HEK293T (cell line): ENCODE results near the gene TMPRSS4.

Experiments
- CTCF ChIA-PET: fragments of 350-600 bp; formaldehyde crosslinking; extraction: SDS; loops from one replicate; lab custom pipeline; 2021; ENCODE audit warnings: antibody characterized with exemption, inconsistent platforms; lab: Yijun Ruan, JAX
- POLR2A ChIA-PET: fragments of 350-600 bp; formaldehyde crosslinking; extraction: SDS; loops from one replicate; lab custom pipeline; 2020; ENCODE audit warnings: antibody characterized with exemption, inconsistent platforms; lab: Yijun Ruan, JAX
- DNase-seq: peaks from one replicate; pipeline ENCODE4 v3.0.0; 2012; ENCODE audit warnings: mixed read lengths; ENCODE audit errors: extremely low spot score
- ARNT ChIP-seq: fragments of 450-650 bp; IDR thresholded peaks from 2 replicates; pipeline ENCODE4 v1.6.1; 2017; ENCODE audit warnings: mild to moderate bottlenecking
- BHLHE40 ChIP-seq: fragments of 450-650 bp; IDR thresholded peaks from 2 replicates; pipeline ENCODE4 v1.6.1; 2016; ENCODE audit warnings: mild to moderate bottlenecking, moderate library complexity, borderline replicate concordance
- CTBP1 ChIP-seq: fragments of 450-650 bp; IDR thresholded peaks from 2 replicates; pipeline ENCODE4 v1.6.1; 2016; ENCODE audit warnings: borderline replicate concordance
- ELF4 ChIP-seq: fragments of 450-650 bp; IDR thresholded peaks from 2 replicates; pipeline ENCODE4 v1.6.1; 2017; ENCODE audit warnings: antibody characterized with exemption
- FOXA1 ChIP-seq: fragments of 450-650 bp; IDR thresholded peaks from 2 replicates; pipeline ENCODE4 v1.6.1; 2016; ENCODE audit warnings: mild to moderate bottlenecking
- FOXK2 ChIP-seq: fragments of 450-650 bp; IDR thresholded peaks from 2 replicates; pipeline ENCODE4 v1.6.1; 2016; ENCODE audit warnings: mild to moderate bottlenecking
- FOXM1 ChIP-seq: fragments of 450-650 bp; IDR thresholded peaks from 2 replicates; pipeline ENCODE4 v1.6.1; 2017; ENCODE audit warnings: mild to moderate bottlenecking, borderline replicate concordance
- HDGF ChIP-seq: fragments of 450-650 bp; IDR thresholded peaks from 2 replicates; pipeline ENCODE4 v1.6.1; 2017; ENCODE audit warnings: antibody characterized with exemption, borderline replicate concordance
- L3MBTL2 ChIP-seq: fragments of 450-650 bp; conservative IDR thresholded peaks from 2 replicates; pipeline ENCODE4 v1.6.1; 2016; ENCODE audit warnings: mild to moderate bottlenecking
- LEF1 ChIP-seq: fragments of 450-650 bp; IDR thresholded peaks from 2 replicates; pipeline ENCODE4 v1.6.1; 2017; ENCODE audit warnings: mild to moderate bottlenecking, borderline replicate concordance
- NFRKB ChIP-seq: fragments of 450-650 bp; IDR thresholded peaks from 2 replicates; pipeline ENCODE4 v1.6.1; 2016; ENCODE audit warnings: mild to moderate bottlenecking, moderate library complexity
- PKNOX1 ChIP-seq: fragments of 450-650 bp; IDR thresholded peaks from 2 replicates; pipeline ENCODE4 v1.6.1; 2016
- SP1 ChIP-seq: fragments of 450-650 bp; IDR thresholded peaks from 2 replicates; pipeline ENCODE4 v1.6.1; 2017
- SUZ12 ChIP-seq: fragments of 450-650 bp; IDR thresholded peaks from 2 replicates; pipeline ENCODE4 v1.6.1; 2016; ENCODE audit warnings: mild to moderate bottlenecking
- TARDBP ChIP-seq: fragments of 450-650 bp; IDR thresholded peaks from 2 replicates; pipeline ENCODE4 v1.6.1; 2016
- ZNF384 ChIP-seq: fragments of 450-650 bp; IDR thresholded peaks from 2 replicates; pipeline ENCODE4 v1.6.1; 2016

The TMPRSS4 gene

GRCh38 chr11:118167253-118167652, 90.4 kb downstream of the TMPRSS4 start:
- CTCF ChIA-PET = no interaction called here
- TF ChIP-seq HDGF = no peak
- TF ChIP-seq FOXM1 = no peak
- TF ChIP-seq BHLHE40 = no peak
- TF ChIP-seq ELF4 = no peak
- TF ChIP-seq SUZ12 = no peak
- no peak for TF ChIP-seq FOXK2
- TF ChIP-seq L3MBTL2 = no peak
- no peak for TF ChIP-seq TARDBP
- TF ChIP-seq FOXA1 = no peak
- no peak for TF ChIP-seq LEF1
- TF ChIP-seq SP1 = no peak
- TF ChIP-seq PKNOX1 = no peak
- no peak for TF ChIP-seq CTBP1
- no peak for TF ChIP-seq ZNF384
- TF ChIP-seq NFRKB = no peak
- no peak for TF ChIP-seq ARNT

GRCh38 chr11:118167906-118168305, 91.0 kb downstream of the TMPRSS4 start:
- CTCF ChIA-PET = no interaction called here
- no peak for TF ChIP-seq FOXK2
- TF ChIP-seq L3MBTL2 = no peak
- TF ChIP-seq SP1 = no peak
- no peak for TF ChIP-seq LEF1
- no peak for TF ChIP-seq CTBP1
- TF ChIP-seq ELF4 = no peak
- TF ChIP-seq FOXA1 = no peak
- no peak for TF ChIP-seq PKNOX1
- TF ChIP-seq ZNF384 = no peak
- no peak for TF ChIP-seq TARDBP
- no peak for TF ChIP-seq FOXM1
- no peak for TF ChIP-seq ARNT
- no peak for TF ChIP-seq BHLHE40
- TF ChIP-seq NFRKB = no peak
- no peak for TF ChIP-seq SUZ12
- no peak for TF ChIP-seq HDGF
- DNase-seq = no peak
- POLR2A ChIA-PET = no interaction called here

More at GRCh38 chr11:118167253-118167652, 90.4 kb downstream of the TMPRSS4 start:
- no peak for DNase-seq
- POLR2A ChIA-PET = no interaction called here

GRCh38 chr11:118168316-118168715, 91.4 kb downstream of the TMPRSS4 start:
- DNase-seq = no peak
- POLR2A ChIA-PET = no interaction called here
- CTCF ChIA-PET = no interaction called here
- TF ChIP-seq L3MBTL2 (no peak), TARDBP (no peak), SP1 (no peak), ELF4 (no peak), HDGF (no peak), ARNT (no peak), ZNF384 (no peak)

GRCh38 chr11:118168751-118169150, 91.9 kb downstream of the TMPRSS4 start:
- ChIA-PET CTCF (no interaction called here), POLR2A (interaction anchor here (1.5 kb wide), 1 partner anchor 12 kb away, joined by 4 read pairs; no protein-coding TSS in a partner anchor)
- TF ChIP-seq ARNT (no peak), SP1 (no peak), SUZ12 (no peak), LEF1 (no peak)
- DNase-seq = no peak

- DNase-seq = no peak
- no peak for TF ChIP-seq SP1
- no peak for TF ChIP-seq TARDBP
- no peak for TF ChIP-seq FOXA1
- no peak for TF ChIP-seq FOXK2
- no peak for TF ChIP-seq NFRKB
- TF ChIP-seq SUZ12 = no peak
- TF ChIP-seq ZNF384 = no peak
- no peak for TF ChIP-seq PKNOX1
- no peak for TF ChIP-seq BHLHE40
- no peak for TF ChIP-seq ARNT
- TF ChIP-seq L3MBTL2 = no peak
- TF ChIP-seq ELF4 = no peak
- TF ChIP-seq CTBP1 = no peak
- TF ChIP-seq LEF1 = no peak
- TF ChIP-seq FOXM1 = no peak
- no peak for TF ChIP-seq HDGF
- ChIA-PET CTCF (interaction anchor here (1.5 to 3.3 kb wide), 3 partner anchors 12 to 25 kb away, joined by 7 to 28 read pairs (median 26); no protein-coding TSS in a partner anchor), POLR2A (interaction anchor here (1.5 kb wide), 1 partner anchor 13 kb away, joined by 4 read pairs; no protein-coding TSS in a partner anchor)
Measured at GRCh38 chr11:118169300-118170140, 92.6 kb downstream of the TMPRSS4 start.

- TF ChIP-seq CTBP1 (no peak), BHLHE40 (no peak), ARNT (no peak), FOXA1 (no peak), ELF4 (no peak), NFRKB (no peak), L3MBTL2 (no peak), SP1 (no peak), ZNF384 (no peak), HDGF (no peak), FOXM1 (no peak), SUZ12 (no peak), PKNOX1 (no peak), TARDBP (no peak), LEF1 (no peak), FOXK2 (no peak)
- CTCF ChIA-PET = interaction anchor here (1.2 to 3.3 kb wide), 5 partner anchors 11 to 397 kb away, joined by 4 to 28 read pairs (median 9); no protein-coding TSS in a partner anchor
Measured at GRCh38 chr11:118170231-118170630, 93.4 kb downstream of the TMPRSS4 start.

More at GRCh38 chr11:118170231-118170630, 93.4 kb downstream of the TMPRSS4 start:
- POLR2A ChIA-PET = interaction anchor here (1.0 to 1.5 kb wide), 2 partner anchors 14 to 17 kb away, joined by 3 to 4 read pairs; partner anchors contain the start of gene SCN4B
- DNase-seq = no peak
